GM23338 (cell line): ENCODE measurements around the gene MED14. TPM values are rescaled to one million over a fixed set of nuclear protein-coding genes. Genes with fewer than 3 reads are reported as not detected.

ENCODE experiments used
- ATAC-seq: fragments of 200-7000 bp; cut with Tn5 transposase; 3 replicates; pipeline ENCODE4 v1.9.1; 2020
- DNase-seq: peaks from one replicate; pipeline ENCODE4 v3.0.0-alpha.2; 2015; ENCODE audit warnings: low spot score
- H2AFZ ChIP-seq: fragments of 200-600 bp; sonication (generic); 2 replicates; pipeline ENCODE4 v1.8.0; 2016; ENCODE audit warnings: antibody characterized with exemption, mild to moderate bottlenecking, moderate library complexity
- H3F3A ChIP-seq: fragments of 200-600 bp; sonication (generic); replicated peaks from 2 replicates; pipeline ENCODE4 v1.8.0; 2017; ENCODE audit warnings: antibody characterized with exemption, mixed run types, low read depth
- H3K27ac ChIP-seq: fragments of 200-600 bp; sonication (generic); 2 replicates; pipeline ENCODE4 v1.6.1; 2016; ENCODE audit warnings: low read depth
- H3K27me3 ChIP-seq: fragments of 200-600 bp; sonication (generic); 2 replicates; pipeline ENCODE4 v1.8.0; 2016; ENCODE audit warnings: mild to moderate bottlenecking, mixed run types, moderate library complexity; ENCODE audit not compliant: insufficient read depth
- H3K36me3 ChIP-seq: fragments of 200-600 bp; sonication (generic); 2 replicates; pipeline ENCODE4 v1.8.0; 2016; ENCODE audit warnings: mild to moderate bottlenecking; ENCODE audit not compliant: insufficient read depth
- H3K4me1 ChIP-seq: fragments of 200-600 bp; sonication (generic); 2 replicates; pipeline ENCODE4 v1.8.0; 2016; ENCODE audit warnings: mild to moderate bottlenecking, moderate library complexity; ENCODE audit not compliant: insufficient read depth
- H3K4me2 ChIP-seq: fragments of 200-600 bp; sonication (generic); 2 replicates; pipeline ENCODE4 v1.7.1; 2017; ENCODE audit warnings: mixed run types
- H3K4me3 ChIP-seq: fragments of 200-600 bp; sonication (generic); 2 replicates; pipeline ENCODE4 v1.6.1; 2016; ENCODE audit warnings: mixed run types
- H3K79me2 ChIP-seq: fragments of 200-600 bp; sonication (generic); replicated peaks from 2 replicates; pipeline ENCODE4 v1.8.0; 2017; ENCODE audit warnings: mild to moderate bottlenecking; ENCODE audit not compliant: insufficient read depth
- H3K9me2 ChIP-seq: fragments of 200-600 bp; sonication (generic); 2 replicates; pipeline ENCODE4 v1.8.0; 2017; ENCODE audit not compliant: insufficient read depth
- H4K20me1 ChIP-seq: fragments of 200-600 bp; sonication (generic); replicated peaks from 2 replicates; pipeline ENCODE4 v1.8.0; 2017; ENCODE audit warnings: mild to moderate bottlenecking; ENCODE audit not compliant: insufficient read depth
- H3K27ac Mint-ChIP-seq: 2 replicates; pipeline ENCODE4 v1.8.0; 2020; ENCODE audit warnings: inconsistent platforms, mild to moderate bottlenecking, moderate library complexity, mixed read lengths
- H3K27me3 Mint-ChIP-seq: 3 replicates; pipeline ENCODE4 v1.8.0; 2022; ENCODE audit warnings: low read depth, mild to moderate bottlenecking, moderate library complexity, mixed read lengths, inconsistent platforms; ENCODE audit not compliant: insufficient read depth, poor library complexity
- H3K36me3 Mint-ChIP-seq: 3 replicates; pipeline ENCODE4 v1.8.0; 2021; ENCODE audit warnings: low read depth, mild to moderate bottlenecking, inconsistent platforms, moderate library complexity, mixed read lengths
- H3K4me1 Mint-ChIP-seq: 3 replicates; pipeline ENCODE4 v1.8.0; 2020; ENCODE audit warnings: mild to moderate bottlenecking, inconsistent platforms, mixed read lengths
- H3K4me3 Mint-ChIP-seq: 3 replicates; pipeline ENCODE4 v1.8.0; 2021; ENCODE audit warnings: moderate library complexity, mild to moderate bottlenecking, inconsistent platforms, mixed read lengths
- H3K9me3 Mint-ChIP-seq: 3 replicates; pipeline ENCODE4 v1.8.0; 2020; ENCODE audit warnings: moderate library complexity, mild to moderate bottlenecking, inconsistent platforms, mixed read lengths
- CREB1 ChIP-seq: fragments of 250-450 bp; sonication (Bioruptor Pico); IDR thresholded peaks from 2 replicates; pipeline ENCODE4 v1.5.0; 2020; ENCODE audit warnings: low read depth, mild to moderate bottlenecking, moderate library complexity
- EZH2 ChIP-seq: fragments of 200-600 bp; sonication (generic); IDR thresholded peaks from one replicate; pipeline ENCODE4 v1.8.0; 2017; ENCODE audit warnings: antibody characterized with exemption, mild to moderate bottlenecking, low read depth; ENCODE audit not compliant: unreplicated experiment
- EZH2phosphoT487 ChIP-seq: fragments of 200-600 bp; sonication (generic); IDR thresholded peaks from one replicate; pipeline ENCODE4 v1.8.1; 2018; ENCODE audit warnings: antibody characterized with exemption; ENCODE audit not compliant: unreplicated experiment
- JUNB ChIP-seq: IDR thresholded peaks from one replicate; pipeline ENCODE4 v1.6.1; 2016; ENCODE audit warnings: antibody characterized with exemption; ENCODE audit not compliant: unreplicated experiment
- NANOG ChIP-seq: IDR thresholded peaks from 2 replicates; pipeline ENCODE4 v1.6.1; 2016; ENCODE audit warnings: antibody characterized with exemption, borderline replicate concordance
- POLR2AphosphoS5 ChIP-seq: IDR thresholded peaks from 2 replicates; pipeline ENCODE4 v1.6.1; 2016; ENCODE audit warnings: antibody characterized with exemption, low read depth
- STAT1 ChIP-seq: IDR thresholded peaks from one replicate; pipeline ENCODE4 v1.6.1; 2016; ENCODE audit warnings: antibody characterized with exemption; ENCODE audit not compliant: unreplicated experiment
- ZNF114 ChIP-seq: fragments of 250-450 bp; sonication (Bioruptor Pico); IDR thresholded peaks from 2 replicates; pipeline ENCODE4 v1.5.0; 2020; ENCODE audit warnings: mild to moderate bottlenecking, moderate library complexity
- ZNF331 ChIP-seq: fragments of 250-450 bp; sonication (Bioruptor Pico); IDR thresholded peaks from 2 replicates; pipeline ENCODE4 v1.5.0; 2020; ENCODE audit warnings: low read depth, mild to moderate bottlenecking, moderate library complexity
- polyA plus RNA-seq: library from polyadenylated mRNA; unstranded; fragments of >200 nt; fragmentation: Nextera tagmentation; extraction: Ambion mirVana; gene quantifications from 2 replicates; pipeline ENCODE4 v1.2.1, GENCODE V29; 2016
- total RNA-seq: library from RNA; depleted of rRNA; stranded (reverse); fragments of >200 nt; shearing (Covaris generic); gene quantifications from 2 replicates; pipeline ENCODE4 v1.2.3, GENCODE V29; 2014
- TF ChIP-seq, protein P1 (sequence below): IDR thresholded peaks from 2 replicates; pipeline ENCODE4 v1.6.1; 2016; ENCODE audit warnings: antibody characterized with exemption
- TF ChIP-seq, protein P2 (sequence below), 2 experiments: fragments of 200-600 bp in 1 of 2; sonication (generic) in 1 of 2; conservative IDR thresholded peaks; 2 replicates each; pipeline versions ENCODE4 v1.5.1 to v1.6.1; 2016 to 2017; ENCODE audit warnings: antibody characterized with exemption in 2 of 2, low read depth in 2 of 2, mild to moderate bottlenecking in 2 of 2, moderate library complexity in 1 of 2
- TF ChIP-seq, protein P3 (sequence below): fragments of 250-450 bp; sonication (Bioruptor Pico); IDR thresholded peaks from 2 replicates; pipeline ENCODE4 v1.5.0; 2020; ENCODE audit warnings: mild to moderate bottlenecking, moderate library complexity
- TF ChIP-seq, protein P4 (sequence below): IDR thresholded peaks from one replicate; pipeline ENCODE4 v1.6.1; 2018; ENCODE audit warnings: antibody characterized with exemption; ENCODE audit not compliant: unreplicated experiment

MED14 gene
- total and polyA plus RNA-seq, 2 experiments from 2014 or later = 29.8 to 99.3 TPM

DNA sequence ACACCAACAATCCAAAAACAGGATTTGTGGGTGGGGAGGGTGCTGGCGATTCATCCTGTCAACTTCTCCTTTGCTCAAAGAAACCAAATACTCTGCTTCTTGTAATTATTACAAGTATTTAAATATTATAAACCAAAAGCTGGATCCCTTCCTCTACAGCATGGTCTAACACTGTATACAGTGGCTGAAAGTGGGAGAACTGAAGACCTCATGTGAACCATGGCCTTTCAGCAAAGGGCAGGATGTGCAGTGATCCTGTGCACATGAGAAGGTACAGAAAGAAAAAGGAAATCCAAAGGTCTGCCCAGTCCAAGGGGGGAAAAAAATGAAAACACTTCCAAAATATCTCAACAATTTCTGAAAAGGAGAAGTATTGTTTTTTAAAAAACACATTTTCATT lies 82.7 kb downstream of the MED14 start:
- no peaks in the 10 kb centered on the region for H3K4me1 ChIP-seq
- H3K27ac ChIP-seq = no peak overlapping the region
- H2AFZ ChIP-seq = no peak overlapping the region
- H3K36me3 ChIP-seq = peaks cover 5% of the 10 kb centered on the region; the same call in 1 of the 2 replicates
- ATAC-seq (no peak), DNase-seq (no peak)
- no peaks in the 10 kb centered on the region for H4K20me1 ChIP-seq
- Mint-ChIP-seq H3K4me3 (no peak overlapping the region), H3K27me3 (peaks cover 3% of the 10 kb centered on the region), H3K27ac (no peak overlapping the region), H3K36me3 (peaks cover 35% of the 10 kb centered on the region), H3K4me1 (no peaks in the 10 kb centered on the region; the same call in 2 of the 3 replicates), H3K9me3 (no peaks in the 10 kb centered on the region)
- H3K4me2 ChIP-seq = no peak overlapping the region
- H3K27me3 ChIP-seq = no peaks in the 10 kb centered on the region
- H3K9me2 ChIP-seq = no peaks in the 10 kb centered on the region
- H3F3A ChIP-seq = 0 out of 2 replicates have a peak, but pooled peaks cover 10% of the 10 kb centered on the region
- TF ChIP-seq STAT1 (no peak), JUNB (no peak), CREB1 (CRISPR knock-in tag) (no peak), POLR2AphosphoS5 (no peak), EZH2 (no peak), ZNF331 (CRISPR knock-in tag) (no peak), ZNF114 (CRISPR knock-in tag) (no peak), EZH2phosphoT487 (no peak), NANOG (no peak)
- TF ChIP-seq, protein P1, sequence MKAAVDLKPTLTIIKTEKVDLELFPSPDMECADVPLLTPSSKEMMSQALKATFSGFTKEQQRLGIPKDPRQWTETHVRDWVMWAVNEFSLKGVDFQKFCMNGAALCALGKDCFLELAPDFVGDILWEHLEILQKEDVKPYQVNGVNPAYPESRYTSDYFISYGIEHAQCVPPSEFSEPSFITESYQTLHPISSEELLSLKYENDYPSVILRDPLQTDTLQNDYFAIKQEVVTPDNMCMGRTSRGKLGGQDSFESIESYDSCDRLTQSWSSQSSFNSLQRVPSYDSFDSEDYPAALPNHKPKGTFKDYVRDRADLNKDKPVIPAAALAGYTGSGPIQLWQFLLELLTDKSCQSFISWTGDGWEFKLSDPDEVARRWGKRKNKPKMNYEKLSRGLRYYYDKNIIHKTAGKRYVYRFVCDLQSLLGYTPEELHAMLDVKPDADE = no peak
- TF ChIP-seq, protein P2, sequence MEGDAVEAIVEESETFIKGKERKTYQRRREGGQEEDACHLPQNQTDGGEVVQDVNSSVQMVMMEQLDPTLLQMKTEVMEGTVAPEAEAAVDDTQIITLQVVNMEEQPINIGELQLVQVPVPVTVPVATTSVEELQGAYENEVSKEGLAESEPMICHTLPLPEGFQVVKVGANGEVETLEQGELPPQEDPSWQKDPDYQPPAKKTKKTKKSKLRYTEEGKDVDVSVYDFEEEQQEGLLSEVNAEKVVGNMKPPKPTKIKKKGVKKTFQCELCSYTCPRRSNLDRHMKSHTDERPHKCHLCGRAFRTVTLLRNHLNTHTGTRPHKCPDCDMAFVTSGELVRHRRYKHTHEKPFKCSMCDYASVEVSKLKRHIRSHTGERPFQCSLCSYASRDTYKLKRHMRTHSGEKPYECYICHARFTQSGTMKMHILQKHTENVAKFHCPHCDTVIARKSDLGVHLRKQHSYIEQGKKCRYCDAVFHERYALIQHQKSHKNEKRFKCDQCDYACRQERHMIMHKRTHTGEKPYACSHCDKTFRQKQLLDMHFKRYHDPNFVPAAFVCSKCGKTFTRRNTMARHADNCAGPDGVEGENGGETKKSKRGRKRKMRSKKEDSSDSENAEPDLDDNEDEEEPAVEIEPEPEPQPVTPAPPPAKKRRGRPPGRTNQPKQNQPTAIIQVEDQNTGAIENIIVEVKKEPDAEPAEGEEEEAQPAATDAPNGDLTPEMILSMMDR (conservative IDR thresholded peaks at IDR 0.05; ENCODE audit: low read depth in 2 of 2) = no peak
- TF ChIP-seq, protein P3, sequence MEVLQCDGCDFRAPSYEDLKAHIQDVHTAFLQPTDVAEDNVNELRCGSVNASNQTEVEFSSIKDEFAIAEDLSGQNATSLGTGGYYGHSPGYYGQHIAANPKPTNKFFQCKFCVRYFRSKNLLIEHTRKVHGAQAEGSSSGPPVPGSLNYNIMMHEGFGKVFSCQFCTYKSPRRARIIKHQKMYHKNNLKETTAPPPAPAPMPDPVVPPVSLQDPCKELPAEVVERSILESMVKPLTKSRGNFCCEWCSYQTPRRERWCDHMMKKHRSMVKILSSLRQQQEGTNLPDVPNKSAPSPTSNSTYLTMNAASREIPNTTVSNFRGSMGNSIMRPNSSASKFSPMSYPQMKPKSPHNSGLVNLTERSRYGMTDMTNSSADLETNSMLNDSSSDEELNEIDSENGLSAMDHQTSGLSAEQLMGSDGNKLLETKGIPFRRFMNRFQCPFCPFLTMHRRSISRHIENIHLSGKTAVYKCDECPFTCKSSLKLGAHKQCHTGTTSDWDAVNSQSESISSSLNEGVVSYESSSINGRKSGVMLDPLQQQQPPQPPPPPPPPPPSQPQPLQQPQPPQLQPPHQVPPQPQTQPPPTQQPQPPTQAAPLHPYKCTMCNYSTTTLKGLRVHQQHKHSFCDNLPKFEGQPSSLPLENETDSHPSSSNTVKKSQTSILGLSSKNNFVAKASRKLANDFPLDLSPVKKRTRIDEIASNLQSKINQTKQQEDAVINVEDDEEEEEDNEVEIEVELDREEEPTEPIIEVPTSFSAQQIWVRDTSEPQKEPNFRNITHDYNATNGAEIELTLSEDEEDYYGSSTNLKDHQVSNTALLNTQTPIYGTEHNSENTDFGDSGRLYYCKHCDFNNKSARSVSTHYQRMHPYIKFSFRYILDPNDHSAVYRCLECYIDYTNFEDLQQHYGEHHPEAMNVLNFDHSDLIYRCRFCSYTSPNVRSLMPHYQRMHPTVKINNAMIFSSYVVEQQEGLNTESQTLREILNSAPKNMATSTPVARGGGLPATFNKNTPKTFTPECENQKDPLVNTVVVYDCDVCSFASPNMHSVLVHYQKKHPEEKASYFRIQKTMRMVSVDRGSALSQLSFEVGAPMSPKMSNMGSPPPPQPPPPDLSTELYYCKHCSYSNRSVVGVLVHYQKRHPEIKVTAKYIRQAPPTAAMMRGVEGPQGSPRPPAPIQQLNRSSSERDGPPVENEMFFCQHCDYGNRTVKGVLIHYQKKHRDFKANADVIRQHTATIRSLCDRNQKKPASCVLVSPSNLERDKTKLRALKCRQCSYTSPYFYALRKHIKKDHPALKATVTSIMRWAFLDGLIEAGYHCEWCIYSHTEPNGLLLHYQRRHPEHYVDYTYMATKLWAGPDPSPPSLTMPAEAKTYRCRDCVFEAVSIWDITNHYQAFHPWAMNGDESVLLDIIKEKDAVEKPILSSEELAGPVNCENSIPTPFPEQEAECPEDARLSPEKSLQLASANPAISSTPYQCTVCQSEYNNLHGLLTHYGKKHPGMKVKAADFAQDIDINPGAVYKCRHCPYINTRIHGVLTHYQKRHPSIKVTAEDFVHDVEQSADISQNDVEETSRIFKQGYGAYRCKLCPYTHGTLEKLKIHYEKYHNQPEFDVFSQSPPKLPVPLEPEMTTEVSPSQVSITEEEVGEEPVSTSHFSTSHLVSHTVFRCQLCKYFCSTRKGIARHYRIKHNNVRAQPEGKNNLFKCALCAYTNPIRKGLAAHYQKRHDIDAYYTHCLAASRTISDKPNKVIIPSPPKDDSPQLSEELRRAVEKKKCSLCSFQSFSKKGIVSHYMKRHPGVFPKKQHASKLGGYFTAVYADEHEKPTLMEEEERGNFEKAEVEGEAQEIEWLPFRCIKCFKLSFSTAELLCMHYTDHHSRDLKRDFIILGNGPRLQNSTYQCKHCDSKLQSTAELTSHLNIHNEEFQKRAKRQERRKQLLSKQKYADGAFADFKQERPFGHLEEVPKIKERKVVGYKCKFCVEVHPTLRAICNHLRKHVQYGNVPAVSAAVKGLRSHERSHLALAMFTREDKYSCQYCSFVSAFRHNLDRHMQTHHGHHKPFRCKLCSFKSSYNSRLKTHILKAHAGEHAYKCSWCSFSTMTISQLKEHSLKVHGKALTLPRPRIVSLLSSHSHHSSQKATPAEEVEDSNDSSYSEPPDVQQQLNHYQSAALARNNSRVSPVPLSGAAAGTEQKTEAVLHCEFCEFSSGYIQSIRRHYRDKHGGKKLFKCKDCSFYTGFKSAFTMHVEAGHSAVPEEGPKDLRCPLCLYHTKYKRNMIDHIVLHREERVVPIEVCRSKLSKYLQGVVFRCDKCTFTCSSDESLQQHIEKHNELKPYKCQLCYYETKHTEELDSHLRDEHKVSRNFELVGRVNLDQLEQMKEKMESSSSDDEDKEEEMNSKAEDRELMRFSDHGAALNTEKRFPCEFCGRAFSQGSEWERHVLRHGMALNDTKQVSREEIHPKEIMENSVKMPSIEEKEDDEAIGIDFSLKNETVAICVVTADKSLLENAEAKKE (CRISPR knock-in tag) = no peak
- TF ChIP-seq, protein P4, sequence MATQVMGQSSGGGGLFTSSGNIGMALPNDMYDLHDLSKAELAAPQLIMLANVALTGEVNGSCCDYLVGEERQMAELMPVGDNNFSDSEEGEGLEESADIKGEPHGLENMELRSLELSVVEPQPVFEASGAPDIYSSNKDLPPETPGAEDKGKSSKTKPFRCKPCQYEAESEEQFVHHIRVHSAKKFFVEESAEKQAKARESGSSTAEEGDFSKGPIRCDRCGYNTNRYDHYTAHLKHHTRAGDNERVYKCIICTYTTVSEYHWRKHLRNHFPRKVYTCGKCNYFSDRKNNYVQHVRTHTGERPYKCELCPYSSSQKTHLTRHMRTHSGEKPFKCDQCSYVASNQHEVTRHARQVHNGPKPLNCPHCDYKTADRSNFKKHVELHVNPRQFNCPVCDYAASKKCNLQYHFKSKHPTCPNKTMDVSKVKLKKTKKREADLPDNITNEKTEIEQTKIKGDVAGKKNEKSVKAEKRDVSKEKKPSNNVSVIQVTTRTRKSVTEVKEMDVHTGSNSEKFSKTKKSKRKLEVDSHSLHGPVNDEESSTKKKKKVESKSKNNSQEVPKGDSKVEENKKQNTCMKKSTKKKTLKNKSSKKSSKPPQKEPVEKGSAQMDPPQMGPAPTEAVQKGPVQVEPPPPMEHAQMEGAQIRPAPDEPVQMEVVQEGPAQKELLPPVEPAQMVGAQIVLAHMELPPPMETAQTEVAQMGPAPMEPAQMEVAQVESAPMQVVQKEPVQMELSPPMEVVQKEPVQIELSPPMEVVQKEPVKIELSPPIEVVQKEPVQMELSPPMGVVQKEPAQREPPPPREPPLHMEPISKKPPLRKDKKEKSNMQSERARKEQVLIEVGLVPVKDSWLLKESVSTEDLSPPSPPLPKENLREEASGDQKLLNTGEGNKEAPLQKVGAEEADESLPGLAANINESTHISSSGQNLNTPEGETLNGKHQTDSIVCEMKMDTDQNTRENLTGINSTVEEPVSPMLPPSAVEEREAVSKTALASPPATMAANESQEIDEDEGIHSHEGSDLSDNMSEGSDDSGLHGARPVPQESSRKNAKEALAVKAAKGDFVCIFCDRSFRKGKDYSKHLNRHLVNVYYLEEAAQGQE = no peak
- H3K79me2 ChIP-seq = no peaks in the 10 kb centered on the region
- H3K4me3 ChIP-seq = no peak overlapping the region
